A673 (cell line): ENCODE data around the gene KCNMA1.

ENCODE experiments used
- CTCF ChIP-seq: fragments of 300-800, 200-600 bp; sonication (generic); conservative IDR thresholded peaks from 2 replicates; pipeline ENCODE4 v1.5.1; 2017; ENCODE audit warnings: low read depth, mild to moderate bottlenecking, antibody characterized with exemption, low read length, moderate library complexity, mixed read lengths
- EZH2 ChIP-seq: fragments of 200-600 bp; sonication (generic); IDR thresholded peaks from 2 replicates; pipeline ENCODE4 v1.6.1; 2017; ENCODE audit warnings: borderline replicate concordance, low read depth, mild to moderate bottlenecking, mixed read lengths, antibody characterized with exemption, low read length; ENCODE audit not compliant: poor library complexity, severe bottlenecking

GRCh38 chr10:77180794-77181193 is 456.8 kb downstream of the KCNMA1 start:
- TF ChIP-seq EZH2 (no peak), CTCF (no peak)
